GM21619 (cell line): ENCODE data around the gene PSD2.

Experiments
- ATAC-seq: cut with Tn5 transposase; IDR thresholded peaks from one replicate; pipeline ENCODE4 v1.9.1; 2021; ENCODE audit not compliant: unreplicated experiment

PSD2 gene

GRCh38 chr5:139854029-139854605 lies 58.5 kb downstream of the PSD2 start:
- ATAC-seq = no peak

- ATAC-seq = no peak
Observed at GRCh38 chr5:139854953-139855352, 59.3 kb downstream of the PSD2 start.

- ATAC-seq = no peak
Observed at GRCh38 chr5:139855451-139855850, 59.8 kb downstream of the PSD2 start.

GRCh38 chr5:139855946-139856540 lies 60.4 kb downstream of the PSD2 start:
- ATAC-seq = no peak

- ATAC-seq = no peak
Observed at GRCh38 chr5:139856714-139857113, 61.1 kb downstream of the PSD2 start.

- ATAC-seq = no peak
Observed at GRCh38 chr5:139859013-139859412, 63.4 kb downstream of the PSD2 start.

- ATAC-seq = no peak
Observed at GRCh38 chr5:139861021-139861888, 65.6 kb downstream of the PSD2 start.

- no peak for ATAC-seq
Observed at GRCh38 chr5:139861889-139862207, 66.2 kb downstream of the PSD2 start.

- no peak for ATAC-seq
Observed at GRCh38 chr5:139862313-139862712, 66.7 kb downstream of the PSD2 start.

GRCh38 chr5:139862803-139863202 lies 67.2 kb downstream of the PSD2 start:
- no peak for ATAC-seq

GRCh38 chr5:139863361-139863760 lies 67.8 kb downstream of the PSD2 start:
- ATAC-seq = no peak

GRCh38 chr5:139863855-139864558 lies 68.4 kb downstream of the PSD2 start:
- peak; percentile 72 for ATAC-seq

- no peak for ATAC-seq
Observed at GRCh38 chr5:139864716-139865483, 69.3 kb downstream of the PSD2 start.

- ATAC-seq = no peak
Observed at GRCh38 chr5:139867109-139867508, 71.5 kb downstream of the PSD2 start.

GRCh38 chr5:139867581-139867980 lies 72.0 kb downstream of the PSD2 start:
- ATAC-seq = no peak

GRCh38 chr5:139869042-139869790 lies 73.6 kb downstream of the PSD2 start:
- no peak for ATAC-seq

GRCh38 chr5:139870677-139871076 lies 75.1 kb downstream of the PSD2 start:
- no peak for ATAC-seq

- ATAC-seq = no peak
Observed at GRCh38 chr5:139871614-139872013, 76.0 kb downstream of the PSD2 start.

GRCh38 chr5:139872052-139872766 lies 76.6 kb downstream of the PSD2 start:
- no peak for ATAC-seq
